Glomerular endothelial cell (primary cell): ENCODE results near the gene CCDC63. TPM values are rescaled to one million over a fixed set of nuclear protein-coding genes. Genes with fewer than 3 reads are reported as not detected.

Source experiments
- DNase-seq: peaks from one replicate; pipeline ENCODE4 v3.0.0-alpha.2; 2011; ENCODE audit warnings: low read depth, low spot score; ENCODE audit errors: extremely low read depth
- total RNA-seq: library from RNA; depleted of rRNA; stranded (reverse); fragments of >200 nt; gene quantifications from 2 replicates; pipeline ENCODE4 v1.2.3, GENCODE V29; 2015

CCDC63 gene
- total RNA-seq, 1 donor from 2014 or later = not detected

DNA sequence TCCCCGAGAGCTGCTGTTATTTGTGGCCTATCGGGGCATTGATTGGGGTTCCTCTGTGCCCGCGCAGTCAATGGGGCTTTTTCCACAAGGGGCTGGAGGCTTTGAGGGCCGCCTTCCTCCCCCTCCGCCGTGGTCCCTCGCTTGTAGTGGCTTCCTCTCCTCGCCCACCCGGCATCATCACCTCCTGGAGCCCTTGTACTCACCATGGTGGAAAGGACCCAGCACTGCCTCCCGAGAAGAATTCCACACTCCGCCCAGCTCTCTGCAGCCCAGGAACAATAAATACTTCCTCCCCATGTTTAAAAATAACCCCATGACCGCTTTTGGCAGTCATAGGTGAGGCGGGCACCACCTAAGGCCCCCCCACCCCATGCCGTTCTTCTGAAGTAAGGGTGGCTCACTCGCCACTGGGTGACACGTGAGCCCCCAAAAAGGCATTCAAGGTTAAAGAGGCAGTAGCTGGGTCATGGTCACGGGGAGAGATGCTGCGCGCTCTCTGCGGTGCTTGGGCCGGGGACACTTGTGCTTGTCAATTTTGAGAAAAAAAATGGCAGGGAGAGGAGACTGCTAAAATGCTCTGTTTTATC, 73.6 kb downstream of the CCDC63 start, which contains the start of gene MYL2:
Gene MYL2 (minus strand): TSS at position 256 of the 587 bp plus-strand sequence. CDS start 50 bp downstream, at position 206.
- no peak for DNase-seq

DNA sequence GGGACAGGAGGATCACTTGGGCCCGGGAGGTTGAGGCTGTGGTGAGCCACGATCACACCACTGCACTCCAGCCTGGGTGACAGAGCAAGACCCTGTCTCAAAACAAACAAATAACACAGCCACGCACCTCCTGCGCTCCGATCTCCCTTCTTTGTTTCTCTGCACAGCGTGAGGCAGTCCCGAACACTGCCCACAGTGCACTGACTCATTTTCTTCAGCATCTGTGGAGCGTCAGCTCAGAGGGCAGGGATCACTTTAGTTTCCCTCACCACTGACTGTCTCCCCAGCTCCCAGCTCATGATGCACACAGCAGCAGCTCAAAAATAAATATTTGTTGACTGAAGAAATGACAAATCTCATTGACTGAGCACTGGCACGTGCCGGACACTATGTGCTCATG, 74.5 kb downstream of the CCDC63 start:
- no peak for DNase-seq

DNA sequence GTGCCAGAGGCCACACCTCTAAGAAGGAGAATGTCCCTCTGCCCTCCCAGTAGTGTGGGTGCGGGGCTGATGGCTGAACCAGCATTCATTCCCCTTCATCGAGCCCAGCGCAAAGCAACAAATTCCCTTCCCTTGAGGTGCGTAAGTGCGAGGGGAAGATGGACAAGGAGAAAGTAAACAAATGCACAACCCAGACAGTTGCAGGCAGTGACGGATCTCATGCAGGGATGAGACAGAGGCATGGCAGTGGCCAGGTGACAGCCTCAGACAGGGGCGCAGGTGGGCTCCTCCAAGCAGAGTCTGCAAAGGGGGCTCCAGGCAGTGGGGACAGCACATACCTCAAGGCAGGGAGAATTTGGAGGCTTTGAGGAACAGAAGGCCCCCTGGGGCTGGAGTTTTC, 75.9 kb downstream of the CCDC63 start:
- no peak for DNase-seq

DNA sequence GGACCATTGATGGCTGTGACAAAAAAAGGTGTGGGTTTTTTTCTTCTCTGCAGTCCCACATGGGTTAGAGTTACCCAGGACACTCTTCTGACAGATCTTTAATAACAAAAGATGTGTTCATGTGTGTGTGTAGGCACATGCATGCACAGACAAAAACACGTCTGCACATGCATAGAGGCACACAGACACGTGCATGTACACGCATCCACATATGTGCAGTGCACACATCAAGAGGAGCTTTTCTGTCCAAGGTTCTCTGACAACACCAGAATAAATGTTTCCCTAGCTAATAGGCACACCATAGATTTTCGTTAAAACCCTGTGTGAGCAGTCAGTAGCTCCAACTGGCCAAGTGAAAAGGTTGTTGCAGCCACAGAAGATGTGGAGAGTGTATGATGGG, 76.4 kb downstream of the CCDC63 start:
- DNase-seq = no peak

DNA sequence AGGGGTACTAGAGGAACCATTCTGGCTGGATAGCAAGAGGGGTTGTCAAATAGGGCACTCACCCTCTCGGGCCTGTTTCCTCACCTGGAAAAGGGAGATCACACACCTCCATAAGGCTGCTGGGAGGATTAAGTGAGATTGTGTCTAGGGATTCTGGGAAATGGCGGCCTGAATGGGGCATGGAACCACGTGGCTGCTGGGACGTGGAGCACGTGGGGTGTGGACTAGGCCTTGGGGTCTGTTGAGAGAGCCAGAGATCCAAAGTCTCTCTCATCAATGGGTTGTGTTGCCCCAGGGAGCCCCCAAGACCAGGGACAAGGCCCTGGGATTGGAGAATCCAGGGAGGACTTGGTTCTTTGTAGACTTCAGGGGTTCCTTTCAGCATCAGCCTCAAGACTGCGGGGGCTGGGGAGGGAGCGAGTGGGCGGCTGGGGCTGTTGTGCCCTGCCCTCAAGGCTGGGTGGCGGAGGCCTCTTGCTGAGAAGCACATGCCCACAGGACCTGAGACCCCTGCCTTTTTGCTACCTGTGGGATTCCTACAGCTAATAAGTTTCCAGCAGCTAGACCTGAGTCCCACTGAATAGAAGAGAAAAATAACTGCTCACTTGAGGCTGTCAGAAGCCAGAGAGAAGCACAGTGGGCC, 77.0 kb downstream of the CCDC63 start:
- no peak for DNase-seq

DNA sequence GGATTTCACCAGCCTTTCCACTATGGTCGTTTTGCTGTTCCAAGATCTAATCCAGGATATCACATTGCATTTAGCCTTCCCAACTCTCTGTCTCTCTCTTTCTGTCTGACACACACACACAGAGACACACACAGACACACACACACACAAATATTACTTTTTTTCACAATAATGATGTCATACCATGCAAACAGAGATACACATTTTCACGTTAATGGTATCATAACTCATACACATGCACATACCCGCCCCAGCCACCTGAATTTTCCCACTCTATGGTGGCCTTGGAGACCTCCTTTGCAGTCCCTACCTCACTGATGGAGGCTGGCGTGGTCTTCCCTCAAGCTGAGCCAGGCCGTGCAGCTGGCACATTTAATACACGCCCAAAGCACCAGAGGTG, 80.8 kb downstream of the CCDC63 start:
- no peak for DNase-seq

DNA sequence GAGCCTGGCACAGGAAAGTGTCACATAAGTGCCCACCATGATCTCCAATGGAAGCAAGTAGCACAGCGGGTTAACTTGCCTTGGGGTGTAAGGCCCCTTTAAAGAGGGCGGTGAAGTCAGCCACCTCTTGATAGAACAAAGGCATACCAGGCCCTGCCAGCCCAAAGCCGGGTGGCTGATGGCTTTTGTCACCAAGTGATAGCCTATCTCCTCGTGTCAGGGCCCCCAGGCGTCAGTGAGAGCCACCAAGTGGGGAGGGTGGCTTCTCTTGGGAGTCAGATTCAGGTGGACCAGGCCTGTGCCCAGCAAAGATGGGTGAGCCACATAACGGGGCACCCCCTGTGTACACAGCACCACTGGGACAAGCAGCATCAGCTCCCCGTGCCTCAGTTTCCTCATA, 81.9 kb downstream of the CCDC63 start:
- no peak for DNase-seq

DNA sequence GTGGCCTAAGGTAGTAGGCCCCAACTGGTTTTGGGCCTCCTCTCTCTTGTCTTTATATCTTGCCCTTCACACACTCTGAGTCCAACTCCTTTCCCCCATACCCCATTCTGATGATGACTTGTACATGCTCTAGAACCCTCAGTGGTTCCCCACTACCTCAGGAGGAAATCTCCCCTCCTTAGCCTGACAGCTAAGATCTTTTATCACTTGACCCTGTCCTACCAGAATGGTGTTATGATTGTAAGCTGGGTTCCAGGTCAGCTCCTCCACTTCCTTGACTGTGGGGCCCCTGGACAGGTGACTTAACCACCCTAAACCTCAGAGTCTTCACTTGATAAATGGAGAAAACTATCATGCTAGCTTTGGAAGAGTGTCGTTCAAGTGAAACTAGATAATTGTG, 83.0 kb downstream of the CCDC63 start:
- no peak for DNase-seq

DNA sequence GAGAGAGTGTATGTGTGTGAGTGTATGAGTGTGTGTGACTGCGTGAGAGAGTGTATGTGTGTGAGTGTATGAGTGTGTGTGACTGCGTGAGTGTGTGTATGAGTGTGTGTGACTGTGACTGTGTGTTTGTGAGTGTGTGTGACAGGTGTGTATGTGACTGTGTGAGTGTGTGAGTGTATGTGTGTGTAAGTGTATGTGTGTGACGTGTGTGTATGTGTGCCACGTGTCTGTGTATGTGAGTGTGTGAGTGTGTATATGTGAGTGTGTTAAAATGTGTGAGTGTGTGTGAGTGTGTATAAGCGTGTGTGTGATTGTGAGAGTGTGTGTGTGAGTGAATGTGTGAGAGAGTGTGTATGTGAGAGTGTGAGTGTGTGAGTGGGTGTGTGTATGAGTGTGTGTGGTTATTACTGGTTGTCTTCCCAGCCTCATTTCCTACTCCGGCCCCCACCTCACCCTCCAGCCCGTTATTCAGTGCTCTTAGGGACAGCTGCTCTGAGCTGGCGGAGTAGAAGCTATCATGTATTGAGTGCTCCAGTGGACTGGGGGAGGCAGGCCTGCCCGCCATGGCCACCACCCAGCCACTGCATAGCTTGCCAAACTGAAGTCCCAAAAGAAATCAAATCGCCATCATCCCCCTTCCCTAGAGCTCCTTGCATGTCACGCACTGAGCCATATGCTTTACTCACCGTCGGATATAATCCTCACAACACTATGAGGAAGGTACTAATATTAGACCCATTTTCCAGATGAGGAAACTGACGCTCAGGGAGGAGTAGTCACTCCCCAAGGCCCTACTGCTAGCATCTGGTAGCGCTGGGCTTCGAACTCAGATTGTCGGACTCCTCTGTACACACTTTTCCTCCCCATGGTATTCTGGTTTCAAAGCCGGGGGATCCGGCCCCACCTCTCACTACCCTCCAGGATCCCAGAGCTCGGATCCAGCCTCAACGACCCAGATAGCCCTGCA, 83.8 kb downstream of the CCDC63 start:
- no peak for DNase-seq

DNA sequence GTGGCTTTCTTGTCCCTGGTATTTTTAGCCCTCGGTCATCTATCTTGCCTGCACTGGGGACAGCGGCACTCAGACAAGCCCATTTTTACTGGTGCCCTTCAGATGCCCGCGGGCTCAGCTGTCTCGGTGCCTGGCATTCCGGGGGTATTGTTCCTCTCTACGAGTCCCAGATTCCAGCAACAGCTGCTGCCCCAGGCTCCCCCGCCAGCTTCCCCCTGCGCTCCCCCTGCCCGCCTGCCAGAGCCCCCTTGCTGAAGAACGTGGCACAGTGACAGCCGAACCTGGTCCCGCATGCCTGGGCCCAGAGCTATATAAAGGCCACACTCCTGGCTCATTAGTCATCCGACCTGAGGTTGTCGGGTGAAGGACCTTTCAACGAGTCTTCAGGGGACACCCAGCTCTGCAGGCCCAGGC, 84.5 kb downstream of the CCDC63 start:
- DNase-seq = no peak

DNA sequence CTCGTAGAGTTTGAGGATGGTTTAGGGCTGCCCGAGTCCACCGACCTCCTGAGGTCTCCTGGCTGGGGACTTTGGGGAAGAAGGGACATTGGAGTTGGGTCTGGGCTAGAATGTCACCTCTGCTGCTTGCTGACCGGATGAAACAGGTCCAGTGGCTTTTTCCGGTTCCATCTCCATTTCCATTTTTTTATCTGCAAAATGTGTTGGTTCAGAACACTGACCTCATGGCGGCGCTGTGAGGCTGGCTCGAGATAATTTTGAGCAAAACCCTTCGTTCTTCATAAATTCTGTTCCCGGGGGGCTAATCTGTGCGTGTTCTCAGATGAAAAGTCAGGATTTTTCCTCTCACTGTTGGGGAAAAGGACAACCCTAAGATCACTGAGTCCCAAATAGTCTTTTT, 85.3 kb downstream of the CCDC63 start:
- no peak for DNase-seq

DNA sequence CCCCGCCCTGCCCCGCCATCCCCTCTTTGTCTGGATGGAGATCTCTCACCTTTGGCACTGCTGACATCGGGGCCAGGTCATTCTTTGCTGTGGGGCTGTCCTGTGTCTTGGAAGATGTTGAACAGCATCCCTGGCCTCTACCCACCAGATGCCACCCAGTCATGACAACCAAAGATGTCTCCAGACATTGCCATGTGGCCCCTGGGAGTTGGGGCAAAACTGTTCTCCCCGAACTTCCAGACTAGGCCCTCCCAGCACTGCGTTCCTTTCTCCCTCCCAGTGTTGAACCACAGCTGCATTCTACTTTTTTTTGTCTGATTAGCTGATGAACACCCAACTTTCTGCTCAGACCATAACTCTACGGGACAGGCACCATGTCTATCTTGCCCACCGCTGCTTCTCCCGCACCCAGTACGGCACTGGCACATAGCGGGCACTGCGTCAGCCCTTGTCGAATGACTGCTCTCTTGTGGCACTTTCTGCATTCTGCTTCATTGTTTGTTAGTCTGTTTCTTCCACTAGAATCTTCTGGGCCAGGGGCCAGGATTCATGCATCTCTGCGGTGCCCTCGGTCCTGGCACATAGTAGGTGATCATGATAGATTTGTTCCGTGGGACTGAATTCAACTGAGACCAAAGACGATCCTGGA, 86.7 kb downstream of the CCDC63 start:
- no peak for DNase-seq

DNA sequence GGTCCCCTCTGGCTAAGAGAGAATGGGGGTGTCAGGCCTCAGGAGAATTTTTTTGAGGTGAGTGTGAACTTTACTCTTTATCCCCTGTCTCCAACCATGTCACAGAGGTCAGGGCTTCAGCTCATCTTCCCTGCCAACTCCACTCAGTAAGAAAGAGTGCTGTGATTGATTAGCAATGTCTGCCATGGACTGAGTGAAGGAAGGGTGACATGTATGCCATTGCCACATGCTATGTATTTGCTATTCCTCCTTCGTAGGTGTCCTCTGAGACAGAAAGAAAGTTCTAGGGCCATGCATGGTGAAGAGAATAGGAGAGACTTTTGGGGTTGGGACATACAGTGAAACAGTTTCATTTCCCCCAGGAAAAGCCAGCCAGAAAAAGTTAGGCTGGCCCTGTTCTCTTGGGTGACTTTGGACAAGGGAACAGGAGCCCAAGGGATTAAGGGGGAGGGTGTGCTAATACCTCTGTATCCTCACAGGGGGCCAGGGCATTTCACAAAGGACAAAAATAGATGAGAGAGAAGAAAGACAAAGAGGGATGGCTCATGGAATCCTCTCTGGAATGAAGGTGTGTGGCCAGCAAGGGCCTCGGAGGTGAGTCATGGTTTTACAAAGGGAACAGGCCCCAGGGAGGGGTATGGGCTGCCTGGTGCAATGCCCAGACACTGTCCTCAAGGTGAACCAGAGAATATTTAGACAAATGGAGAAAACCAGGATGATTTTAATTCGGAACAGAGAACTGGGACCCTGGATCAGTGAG, 87.5 kb downstream of the CCDC63 start:
- DNase-seq = no peak

DNA sequence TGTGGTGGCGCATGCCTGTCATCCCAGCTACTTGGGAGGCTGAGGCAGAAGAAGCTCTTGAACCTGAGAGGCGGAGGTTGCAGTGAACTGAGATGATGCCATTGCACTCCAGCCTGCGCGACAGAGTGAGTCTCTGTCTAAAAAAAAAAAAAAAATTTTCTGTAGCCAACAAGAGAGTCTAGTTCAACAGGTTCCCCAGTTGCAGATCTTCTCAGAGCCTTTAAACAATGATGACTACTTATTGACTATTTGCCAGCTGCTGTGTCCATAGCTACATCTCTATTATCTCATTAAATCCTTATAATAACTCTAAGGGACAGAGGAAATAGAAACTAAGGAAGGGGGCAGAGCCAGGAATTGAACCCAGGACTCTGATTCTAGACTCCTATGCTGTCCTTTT, 88.8 kb downstream of the CCDC63 start:
- DNase-seq = no peak

DNA sequence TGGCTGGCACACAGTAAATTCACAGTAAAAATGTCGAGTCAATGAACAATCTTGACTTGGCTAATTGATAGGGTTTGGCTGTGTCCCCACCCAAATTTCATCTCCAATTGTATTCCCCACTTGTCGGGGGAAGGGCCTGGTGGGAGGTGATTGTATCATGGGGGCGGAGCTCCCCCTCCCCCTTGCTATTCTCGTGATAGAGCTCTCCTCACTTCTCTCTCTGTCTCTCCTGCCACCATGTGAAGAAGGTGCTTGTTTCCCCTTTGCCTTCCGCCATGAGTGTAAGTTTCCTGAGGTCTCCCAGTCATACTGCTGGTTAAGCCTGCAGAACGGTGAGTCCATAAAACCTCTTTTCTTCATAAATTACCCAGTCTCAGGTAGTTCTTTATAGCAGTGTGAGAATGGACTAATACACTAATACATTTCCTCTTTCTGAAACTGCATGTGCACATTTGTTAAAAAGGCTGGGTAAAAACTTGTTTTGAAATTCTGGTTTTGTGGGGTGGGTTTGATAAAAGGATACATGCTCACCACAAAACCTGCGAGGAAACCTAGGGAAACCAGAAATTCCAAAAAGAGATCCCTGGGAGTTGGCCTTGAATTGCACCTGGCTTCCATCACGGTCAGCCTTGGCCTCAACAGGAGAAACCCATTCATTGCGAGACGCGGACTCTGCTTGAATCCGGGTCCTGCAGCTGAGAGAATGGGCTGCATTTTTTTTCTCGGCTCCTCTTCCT, 89.7 kb downstream of the CCDC63 start:
- DNase-seq = no peak

DNA sequence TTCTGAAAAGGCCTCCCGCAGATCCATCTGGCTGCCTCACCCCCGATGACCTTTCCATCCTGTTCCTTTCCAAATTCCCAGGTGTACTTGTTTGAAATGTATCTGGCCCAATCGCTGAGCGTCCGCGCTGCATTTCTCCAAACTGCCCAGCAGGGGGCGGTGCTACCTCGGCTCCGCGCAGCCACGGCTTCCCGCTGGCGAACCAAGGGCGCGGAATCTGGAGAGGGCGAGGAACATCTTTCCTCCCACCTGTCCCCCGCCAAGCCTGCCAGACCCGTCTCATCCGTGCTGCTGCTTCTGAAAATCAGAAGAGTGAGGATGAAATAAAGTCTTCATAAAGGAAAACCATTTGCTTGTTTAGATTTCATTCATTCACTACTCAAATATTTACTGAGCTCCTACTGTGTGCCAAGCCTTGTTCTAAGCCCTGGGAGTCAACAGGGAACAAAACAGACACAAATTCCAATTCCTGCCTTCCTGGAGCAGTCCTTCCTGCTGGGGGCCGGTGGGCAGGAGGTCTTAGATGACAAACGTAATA, 90.4 kb downstream of the CCDC63 start:
- DNase-seq = peak; percentile 14

DNA sequence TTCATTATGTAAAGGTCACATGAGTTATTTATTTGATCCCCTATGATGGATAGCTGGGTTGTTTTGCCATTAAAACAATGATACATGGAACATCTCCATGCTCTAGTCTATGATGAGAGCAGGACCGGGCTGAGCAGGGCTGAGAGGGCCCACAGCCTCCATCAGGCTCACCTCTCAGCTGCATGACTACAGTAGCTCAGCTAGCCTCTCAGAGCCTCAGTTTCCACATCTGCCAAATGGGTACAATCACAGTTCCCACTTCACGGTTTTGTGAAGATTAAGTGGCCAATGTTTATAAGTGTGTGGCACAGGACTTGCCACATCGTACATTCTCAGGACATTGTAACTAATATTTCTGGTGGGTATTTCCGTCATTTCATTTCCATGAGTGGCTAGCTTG, 93.5 kb downstream of the CCDC63 start:
- DNase-seq = no peak

DNA sequence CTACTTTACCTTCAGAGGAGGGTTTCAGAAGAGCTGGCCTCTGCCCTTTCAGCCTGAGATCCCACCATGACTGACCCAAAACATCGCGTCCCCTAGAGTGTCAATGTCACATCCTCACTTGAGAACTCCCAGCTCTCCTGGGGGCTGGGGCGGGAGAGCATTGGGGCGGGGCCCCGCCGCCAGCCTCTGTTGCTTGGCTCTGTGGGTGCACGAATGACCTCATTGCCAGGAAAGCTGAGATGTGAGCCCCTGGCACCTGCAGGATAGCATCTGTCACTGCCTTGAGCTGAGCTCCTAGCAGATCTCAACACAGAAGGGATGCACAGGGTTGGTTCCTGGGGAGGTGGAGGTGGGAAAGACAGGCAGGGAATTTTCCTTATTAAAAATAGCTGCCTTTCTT, 94.1 kb downstream of the CCDC63 start:
- DNase-seq = no peak

DNA sequence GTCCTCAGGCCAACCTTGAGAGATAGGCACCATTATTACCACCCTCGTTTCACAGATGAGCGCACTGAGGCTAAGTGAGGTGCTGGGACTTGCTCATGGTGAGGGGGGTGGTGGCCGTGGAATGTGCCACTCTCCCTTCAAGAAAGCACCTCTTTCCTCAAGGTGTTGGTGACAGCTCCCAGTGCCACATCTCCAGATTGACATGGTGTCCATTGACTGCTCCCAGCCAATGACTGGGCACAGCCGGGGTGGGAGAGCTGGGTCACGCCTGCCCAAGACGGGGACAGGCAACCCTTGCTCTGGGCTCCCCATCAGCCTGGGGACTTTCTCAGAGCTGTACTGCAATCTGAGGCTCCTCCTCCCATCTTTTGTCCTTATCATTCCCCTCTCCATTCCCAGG, 94.6 kb downstream of the CCDC63 start:
- no peak for DNase-seq
